Brain microvascular endothelial cell (primary cell): ENCODE measurements around the gene ZNF557.
"Not testable (repeated sequence)": the region's sequence is repeated elsewhere in the genome, so short reads cannot be mapped to it uniquely, and the experiment has no call there.

ENCODE experiments used
- DNase-seq: peaks from one replicate; pipeline ENCODE4 v3.0.0-alpha.2; 2020
- H3K27ac ChIP-seq: fragments of 250-450 bp; sonication (Bioruptor Pico); 2 replicates; pipeline ENCODE4 v1.5.1; 2020; ENCODE audit warnings: mild to moderate bottlenecking, moderate library complexity
- H3K27me3 ChIP-seq: fragments of 250-450 bp; sonication (Bioruptor Pico); replicated peaks from 2 replicates; pipeline ENCODE4 v1.5.1; 2020; ENCODE audit warnings: mild to moderate bottlenecking
- H3K36me3 ChIP-seq: fragments of 250-450 bp; sonication (Bioruptor Pico); replicated peaks from 2 replicates; pipeline ENCODE4 v1.5.1; 2020; ENCODE audit warnings: mild to moderate bottlenecking
- H3K4me3 ChIP-seq: 2 replicates; pipeline ENCODE4 v1.5.1; 2011; ENCODE audit warnings: low read depth, mild to moderate bottlenecking, control low read depth, low read length, moderate library complexity
- in situ Hi-C: cut with HindIII; loops from 2 replicates; pipeline ENCODE4 v1.10.0; 2017; ENCODE audit warnings: low sequenced_read_pairs, low pct_ligation_motif_present
- TF ChIP-seq, protein P1 (sequence below): IDR thresholded peaks from 2 replicates; pipeline ENCODE4 v1.5.1; 2011; ENCODE audit warnings: low read depth, mild to moderate bottlenecking, moderate library complexity, low read length, control low read depth, inconsistent platforms; ENCODE audit errors: missing control alignments

ZNF557 gene

DNA sequence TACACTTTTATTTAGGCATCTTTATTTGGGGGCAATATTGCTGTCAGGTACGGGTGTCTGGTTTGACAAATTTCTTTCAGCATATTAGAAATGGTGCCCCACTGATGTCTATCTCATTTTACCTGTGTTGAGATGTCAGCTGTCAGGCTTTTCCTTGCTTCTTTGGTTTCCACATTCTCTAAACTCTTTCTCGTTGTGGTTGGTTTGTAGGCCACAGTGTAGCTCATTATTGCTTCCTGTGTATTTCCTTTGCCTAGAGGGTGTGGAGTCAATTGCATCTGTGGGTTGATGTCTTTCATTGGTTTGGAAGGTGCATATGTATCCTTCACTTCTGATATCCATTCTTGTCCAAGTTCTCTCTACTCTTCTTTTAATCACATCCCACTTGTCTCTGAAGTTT lies 9.5 kb upstream of the ZNF557 start:
- not testable (repeated sequence) for DNase-seq, H3K4me3 ChIP-seq

DNA sequence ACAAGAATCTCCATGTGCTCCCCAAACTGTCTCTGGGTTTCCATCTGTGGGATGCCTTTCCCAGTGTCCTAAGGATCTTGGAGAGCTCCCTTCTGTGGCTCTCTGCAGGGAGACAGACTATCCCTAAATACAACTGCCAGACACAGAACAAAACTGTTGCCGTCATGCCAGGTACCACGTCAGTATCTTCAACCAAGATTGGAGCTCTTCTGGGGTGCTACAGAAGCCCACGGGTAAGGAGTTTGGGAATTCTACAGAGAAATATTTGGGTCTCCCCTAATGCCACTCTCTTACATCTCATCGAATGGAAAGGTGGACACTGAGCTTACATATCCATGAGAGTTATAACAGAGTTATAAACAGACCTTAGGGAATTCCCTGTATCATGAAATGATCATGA lies 6.2 kb upstream of the ZNF557 start:
- Histone ChIP-seq H3K4me3 (no peak overlapping the region), H3K36me3 (no peaks in the 10 kb centered on the region), H3K27ac (no peak overlapping the region), H3K27me3 (no peaks in the 10 kb centered on the region)
- in situ Hi-C loops, result no loop called here
- no peak for DNase-seq
- TF ChIP-seq, protein P1, sequence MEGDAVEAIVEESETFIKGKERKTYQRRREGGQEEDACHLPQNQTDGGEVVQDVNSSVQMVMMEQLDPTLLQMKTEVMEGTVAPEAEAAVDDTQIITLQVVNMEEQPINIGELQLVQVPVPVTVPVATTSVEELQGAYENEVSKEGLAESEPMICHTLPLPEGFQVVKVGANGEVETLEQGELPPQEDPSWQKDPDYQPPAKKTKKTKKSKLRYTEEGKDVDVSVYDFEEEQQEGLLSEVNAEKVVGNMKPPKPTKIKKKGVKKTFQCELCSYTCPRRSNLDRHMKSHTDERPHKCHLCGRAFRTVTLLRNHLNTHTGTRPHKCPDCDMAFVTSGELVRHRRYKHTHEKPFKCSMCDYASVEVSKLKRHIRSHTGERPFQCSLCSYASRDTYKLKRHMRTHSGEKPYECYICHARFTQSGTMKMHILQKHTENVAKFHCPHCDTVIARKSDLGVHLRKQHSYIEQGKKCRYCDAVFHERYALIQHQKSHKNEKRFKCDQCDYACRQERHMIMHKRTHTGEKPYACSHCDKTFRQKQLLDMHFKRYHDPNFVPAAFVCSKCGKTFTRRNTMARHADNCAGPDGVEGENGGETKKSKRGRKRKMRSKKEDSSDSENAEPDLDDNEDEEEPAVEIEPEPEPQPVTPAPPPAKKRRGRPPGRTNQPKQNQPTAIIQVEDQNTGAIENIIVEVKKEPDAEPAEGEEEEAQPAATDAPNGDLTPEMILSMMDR, result no peak

More for the DNA sequence above, 9.5 kb upstream of the ZNF557 start:
- H3K27me3 ChIP-seq, in situ Hi-C loops, H3K36me3 ChIP-seq, H3K27ac ChIP-seq: not testable (repeated sequence)

DNA sequence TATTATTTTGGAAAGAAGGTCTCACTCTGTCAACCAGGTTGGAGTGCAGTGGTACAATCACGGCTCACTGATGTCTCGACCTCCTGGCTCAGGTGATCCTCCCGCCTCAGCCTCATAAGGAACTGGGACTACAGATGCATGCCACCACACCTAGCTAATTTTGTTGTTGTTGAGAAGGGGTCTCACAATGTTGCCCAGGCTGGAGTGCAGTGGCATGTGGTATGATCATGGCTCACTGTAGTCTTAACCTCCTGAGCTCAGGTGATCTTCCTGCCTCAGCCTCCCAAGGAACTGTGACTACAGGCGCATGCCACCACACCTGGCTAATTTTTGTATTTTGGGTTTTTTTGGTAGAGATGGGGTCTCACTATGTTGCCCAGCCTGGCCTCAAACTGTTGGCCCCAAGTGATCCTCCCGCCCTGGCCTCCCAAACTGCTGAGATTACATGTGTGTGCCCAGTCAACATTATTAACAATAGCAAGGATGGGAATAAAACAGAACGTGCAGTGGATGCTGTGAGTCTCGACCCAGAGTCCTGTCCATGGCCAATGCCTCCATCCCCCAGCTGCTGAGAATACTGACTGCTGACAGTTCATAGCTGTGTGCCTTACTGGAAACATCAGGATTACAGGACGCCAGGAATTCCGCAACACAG lies 5.6 kb upstream of the ZNF557 start:
- Histone ChIP-seq H3K4me3 (no peak overlapping the region), H3K27ac (no peak overlapping the region), H3K27me3 (no peaks in the 10 kb centered on the region), H3K36me3 (no peaks in the 10 kb centered on the region)
- no peak for DNase-seq
- TF ChIP-seq, protein P1, result no peak
- in situ Hi-C loops, result no loop called here

DNA sequence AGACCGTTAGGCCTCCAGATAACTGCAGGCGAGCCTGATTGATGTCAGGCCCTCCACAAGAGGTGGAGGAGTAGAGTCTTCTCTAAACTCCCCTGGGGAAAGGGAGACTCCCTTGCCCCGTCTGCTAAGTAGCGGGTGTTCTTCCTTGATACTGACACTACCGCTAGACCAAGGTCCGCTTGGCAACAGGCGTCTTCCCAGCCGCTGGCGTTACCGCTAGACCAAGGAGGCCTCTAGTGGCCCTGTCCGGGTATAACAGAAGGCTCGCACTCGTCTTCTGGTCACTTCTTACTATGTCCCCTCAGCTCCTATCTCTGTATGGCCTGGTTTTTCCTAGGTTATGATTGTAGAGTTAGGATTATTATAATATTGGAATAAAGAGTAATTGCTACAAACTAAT lies 2.4 kb upstream of the ZNF557 start:
- H3K27ac ChIP-seq, H3K4me3 ChIP-seq, H3K36me3 ChIP-seq, in situ Hi-C loops, H3K27me3 ChIP-seq: not testable (repeated sequence)
- TF ChIP-seq, protein P1, result peak; percentile 52
- peak; percentile 9 for DNase-seq

DNA sequence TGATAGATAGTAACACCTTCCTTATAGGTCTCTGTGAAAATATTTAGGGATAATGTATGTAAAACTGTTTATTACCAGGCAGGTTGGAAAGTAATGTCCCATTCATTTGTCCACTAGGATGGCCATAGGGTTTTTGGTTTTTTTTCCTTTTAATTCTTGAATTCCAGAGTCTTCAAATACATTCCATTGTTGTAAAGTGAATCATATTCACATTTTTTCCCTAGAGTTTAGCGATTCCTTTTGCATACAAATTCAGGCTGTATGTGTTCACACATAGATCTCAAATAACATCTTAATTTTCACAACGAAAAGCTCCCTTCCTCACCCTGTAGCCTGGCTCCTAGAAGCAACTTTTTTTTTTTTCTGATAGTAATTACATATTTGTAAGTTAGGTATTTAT lies 1.8 kb upstream of the ZNF557 start:
- in situ Hi-C loops, result no loop called here
- H3K36me3 ChIP-seq, result peaks cover 10% of the 10 kb centered on the region
- no peak overlapping the region for H3K27ac ChIP-seq
- H3K27me3 ChIP-seq, result no peaks in the 10 kb centered on the region
- no peak for DNase-seq
- TF ChIP-seq, protein P1, result no peak
- H3K4me3 ChIP-seq, result no peak overlapping the region

DNA sequence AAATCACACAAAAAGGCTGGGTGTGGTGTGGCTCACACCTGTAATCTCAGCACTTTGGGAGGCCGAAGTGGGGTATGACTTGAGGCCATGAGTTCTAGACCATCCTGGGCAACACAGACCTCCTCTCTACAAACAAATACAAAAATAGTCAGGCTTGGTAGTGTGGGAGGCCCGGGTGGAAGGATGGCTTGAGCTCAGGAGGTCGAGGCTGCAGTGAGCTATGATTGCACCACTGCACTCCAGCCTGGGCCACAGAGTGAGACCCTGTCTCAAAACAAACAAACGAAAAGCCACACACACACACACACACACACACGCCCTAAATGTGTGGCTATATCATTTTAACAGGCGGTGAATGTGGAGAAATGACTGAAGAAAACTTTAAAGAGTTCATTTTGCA lies 904 bp upstream of the ZNF557 start:
- Histone ChIP-seq H3K36me3 (peaks cover 17% of the 10 kb centered on the region), H3K4me3 (no peak overlapping the region), H3K27me3 (no peaks in the 10 kb centered on the region), H3K27ac (no peak overlapping the region)
- in situ Hi-C loops, result no loop called here
- no peak for DNase-seq
- TF ChIP-seq, protein P1, result no peak
